T-helper 17 cell (primary cell): Measurements from ENCODE around the gene CCNJL. TPM values are rescaled to one million over a fixed set of nuclear protein-coding genes. Genes with fewer than 3 reads are reported as not detected.

Experiments used
- ATAC-seq: fragments of 150-1000 bp; cut with Tn5 transposase; 2 replicates; pipeline ENCODE4 v1.10.0; 2021; ENCODE audit warnings: mild to moderate bottlenecking, moderate library complexity
- DNase-seq, 3 donors: peaks; one replicate each; pipeline versions ENCODE4 v3.0.0 to v3.0.0-alpha.2; 2020 to 2021
- H3K9me3 ChIP-seq: one replicate; pipeline ENCODE4 v1.7.0; 2013; ENCODE audit warnings: low read length, mild to moderate bottlenecking; ENCODE audit not compliant: control insufficient read depth, poor library complexity, severe bottlenecking
- H3K27ac Mint-ChIP-seq: one replicate; pipeline ENCODE4 v1.8.0; 2022; ENCODE audit warnings: mild to moderate bottlenecking, moderate library complexity, mixed read lengths
- H3K27me3 Mint-ChIP-seq: one replicate; pipeline ENCODE4 v1.8.0; 2022; ENCODE audit warnings: mixed read lengths
- H3K36me3 Mint-ChIP-seq: one replicate; pipeline ENCODE4 v1.8.0; 2022; ENCODE audit warnings: low read depth, mixed read lengths
- H3K4me1 Mint-ChIP-seq: one replicate; pipeline ENCODE4 v1.8.0; 2022; ENCODE audit warnings: mild to moderate bottlenecking, mixed read lengths
- H3K4me3 Mint-ChIP-seq: one replicate; pipeline ENCODE4 v1.8.0; 2022; ENCODE audit warnings: mild to moderate bottlenecking, moderate library complexity, mixed read lengths
- total RNA-seq, 4 donors: library from RNA in 2 of 4; stranded (reverse) in 2 of 4; gene quantifications; one replicate each; pipeline ENCODE4 v1.2.3 and lab custom pipeline; 2022 to 2026

CCNJL gene
- total RNA-seq (1 to 10 TPM in 1 of 2 donors, not detected in 1; 1.5 TPM), total RNA-seq (lab: John Stamatoyannopoulos, UW) (0 reads per million in 2 donors)

GRCh38 chr5:160312134-160312959 is at the start of gene CCNJL:
Gene CCNJL, minus strand, starts transcription at chr5:160312564. Its CDS starts 641 bp downstream, at chr5:160311923.
- H3K9me3 ChIP-seq: no peaks in the 10 kb centered on the region
- H3K36me3 Mint-ChIP-seq: peaks cover 5% of the 10 kb centered on the region
- peaks cover 81% of the 10 kb centered on the region for H3K27me3 Mint-ChIP-seq
- ATAC-seq (no peak), DNase-seq (no peak)
- H3K27ac Mint-ChIP-seq: no peak within 1 kb of the TSS
- peaks cover 5% of the 10 kb centered on the region for H3K4me1 Mint-ChIP-seq
- H3K4me3 Mint-ChIP-seq: peak within 1 kb of the TSS; percentile 82

DNA sequence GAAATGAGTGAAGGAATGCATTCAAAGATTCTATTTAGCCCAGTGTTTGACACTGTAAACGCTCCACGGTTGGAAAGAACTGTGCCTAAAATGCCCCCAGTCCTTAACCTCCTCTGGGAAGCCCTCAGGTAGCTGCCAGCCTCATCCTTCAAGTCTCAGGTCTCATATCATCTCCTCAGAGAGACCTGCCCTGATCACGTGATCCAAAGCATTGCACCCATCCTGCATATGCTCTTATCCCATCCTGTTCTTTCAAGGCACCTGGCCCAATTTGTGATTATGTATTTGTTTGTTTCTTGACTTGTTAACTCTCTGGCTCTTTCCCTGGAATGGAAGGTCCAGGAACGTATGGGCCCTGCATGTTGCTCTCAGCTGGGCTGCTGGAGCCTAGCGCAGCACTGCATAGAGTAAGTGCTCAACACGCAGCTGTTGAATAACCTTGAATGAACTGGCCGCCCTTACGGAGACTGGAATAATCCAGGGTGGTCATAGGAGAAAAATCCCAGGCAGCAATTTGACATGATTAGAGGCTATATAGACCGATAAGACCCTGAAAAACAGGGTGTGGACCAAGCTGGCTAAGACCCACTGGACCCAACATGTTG is 49.4 kb upstream of the CCNJL start:
- peaks cover 51% of the 10 kb centered on the region for H3K27me3 Mint-ChIP-seq
- H3K4me3 Mint-ChIP-seq: no peak overlapping the region
- peaks cover 2% of the 10 kb centered on the region for H3K4me1 Mint-ChIP-seq
- no peaks in the 10 kb centered on the region for H3K36me3 Mint-ChIP-seq
- ATAC-seq (no peak), DNase-seq (no peak)
- H3K27ac Mint-ChIP-seq: no peak overlapping the region
- H3K9me3 ChIP-seq: no peaks in the 10 kb centered on the region

DNA sequence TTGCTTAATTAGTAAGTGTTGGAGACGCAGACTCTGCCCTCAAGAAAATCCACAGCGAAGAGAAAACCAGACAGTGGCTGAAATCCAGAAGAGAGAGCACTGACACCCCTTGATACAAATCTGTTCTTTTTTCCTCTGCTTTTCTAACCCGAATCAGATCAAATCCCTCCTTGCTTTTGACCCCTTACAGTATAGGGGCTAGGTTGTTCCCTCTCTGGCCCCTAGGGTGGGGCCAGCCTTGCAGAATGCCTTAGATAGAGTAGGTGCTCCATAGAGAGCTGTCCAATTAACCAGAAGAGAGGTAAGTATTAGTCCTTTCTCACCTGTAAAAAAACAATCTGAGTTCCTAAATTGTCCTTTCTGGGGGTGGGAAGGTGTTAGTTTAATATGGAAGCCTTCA is 47.9 kb upstream of the CCNJL start:
- H3K9me3 ChIP-seq: no peaks in the 10 kb centered on the region
- Mint-ChIP-seq H3K36me3 (no peaks in the 10 kb centered on the region), H3K4me3 (no peak overlapping the region), H3K27me3 (peaks cover 50% of the 10 kb centered on the region), H3K4me1 (peaks cover 2% of the 10 kb centered on the region), H3K27ac (no peak overlapping the region)
- no peak for DNase-seq
- no peak for ATAC-seq

DNA sequence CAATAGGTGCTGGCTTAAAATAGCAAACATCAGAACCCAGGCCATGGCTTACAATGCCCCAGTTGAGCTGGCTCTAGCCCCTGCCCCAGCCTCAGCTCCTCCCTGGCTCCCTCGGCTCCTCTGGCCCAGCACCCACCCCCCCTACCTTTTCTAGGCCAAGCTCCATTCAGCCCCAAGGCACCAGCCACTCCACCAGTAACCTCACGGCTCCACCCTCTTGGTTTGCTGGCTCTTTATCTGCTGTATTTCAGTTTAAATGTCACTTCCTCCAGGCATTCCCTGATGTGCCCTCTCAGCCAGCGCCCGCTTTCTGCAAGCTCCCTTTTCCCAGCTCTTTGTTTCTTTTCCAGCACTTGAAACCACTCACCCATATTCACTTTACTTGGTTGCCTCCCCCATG is 47.5 kb upstream of the CCNJL start:
- DNase-seq: no peak
- no peak for ATAC-seq
- no peaks in the 10 kb centered on the region for H3K9me3 ChIP-seq
- Mint-ChIP-seq H3K4me3 (no peak overlapping the region), H3K4me1 (peaks cover 2% of the 10 kb centered on the region), H3K36me3 (no peaks in the 10 kb centered on the region), H3K27ac (no peak overlapping the region), H3K27me3 (peaks cover 45% of the 10 kb centered on the region)

GRCh38 chr5:160359242-160359641 is 46.9 kb upstream of the CCNJL start:
- no peak overlapping the region for H3K4me3 Mint-ChIP-seq
- no peak overlapping the region for H3K27ac Mint-ChIP-seq
- no peaks in the 10 kb centered on the region for H3K9me3 ChIP-seq
- DNase-seq: no peak
- H3K36me3 Mint-ChIP-seq: no peaks in the 10 kb centered on the region
- H3K4me1 Mint-ChIP-seq: peaks cover 2% of the 10 kb centered on the region
- ATAC-seq: no peak
- H3K27me3 Mint-ChIP-seq: peaks cover 39% of the 10 kb centered on the region

- peaks cover 2% of the 10 kb centered on the region for H3K4me1 Mint-ChIP-seq
- no peak for ATAC-seq
- no peaks in the 10 kb centered on the region for H3K9me3 ChIP-seq
- H3K27ac Mint-ChIP-seq: no peak overlapping the region
- no peak for DNase-seq
- H3K4me3 Mint-ChIP-seq: no peak overlapping the region
- H3K36me3 Mint-ChIP-seq: no peaks in the 10 kb centered on the region
- peaks cover 32% of the 10 kb centered on the region for H3K27me3 Mint-ChIP-seq
Measured at GRCh38 chr5:160357861-160358411, 45.6 kb upstream of the CCNJL start.

DNA sequence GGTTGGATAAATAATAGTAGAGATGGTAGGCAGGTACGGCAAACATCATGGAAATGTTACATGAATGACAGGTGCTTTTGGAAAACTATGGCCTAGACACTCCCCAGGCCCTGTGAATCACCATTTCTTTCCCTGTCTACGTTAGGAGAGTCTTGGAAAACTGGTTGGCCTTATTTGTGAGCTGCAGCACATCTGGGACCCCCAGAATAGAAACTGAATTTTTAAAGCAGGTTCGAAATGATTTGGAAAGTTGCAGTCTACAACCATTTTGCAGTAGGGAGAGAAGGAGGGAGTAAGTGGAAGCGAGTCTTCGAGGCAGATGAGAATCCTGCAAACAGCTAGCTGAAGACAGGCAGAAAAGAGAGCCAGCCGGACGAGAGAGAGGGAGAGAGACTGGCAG is 45.0 kb upstream of the CCNJL start:
- Mint-ChIP-seq H3K27ac (no peak overlapping the region), H3K4me3 (no peak overlapping the region), H3K27me3 (peaks cover 32% of the 10 kb centered on the region), H3K36me3 (no peaks in the 10 kb centered on the region), H3K4me1 (peaks cover 2% of the 10 kb centered on the region)
- no peaks in the 10 kb centered on the region for H3K9me3 ChIP-seq
- ATAC-seq (no peak), DNase-seq (no peak)

- H3K27me3 Mint-ChIP-seq: peaks cover 28% of the 10 kb centered on the region
- peaks cover 2% of the 10 kb centered on the region for H3K4me1 Mint-ChIP-seq
- H3K9me3 ChIP-seq: no peaks in the 10 kb centered on the region
- DNase-seq (no peak), ATAC-seq (no peak)
- H3K27ac Mint-ChIP-seq: no peak overlapping the region
- no peaks in the 10 kb centered on the region for H3K36me3 Mint-ChIP-seq
- no peak overlapping the region for H3K4me3 Mint-ChIP-seq
Measured at GRCh38 chr5:160356550-160357347, 44.4 kb upstream of the CCNJL start.

DNA sequence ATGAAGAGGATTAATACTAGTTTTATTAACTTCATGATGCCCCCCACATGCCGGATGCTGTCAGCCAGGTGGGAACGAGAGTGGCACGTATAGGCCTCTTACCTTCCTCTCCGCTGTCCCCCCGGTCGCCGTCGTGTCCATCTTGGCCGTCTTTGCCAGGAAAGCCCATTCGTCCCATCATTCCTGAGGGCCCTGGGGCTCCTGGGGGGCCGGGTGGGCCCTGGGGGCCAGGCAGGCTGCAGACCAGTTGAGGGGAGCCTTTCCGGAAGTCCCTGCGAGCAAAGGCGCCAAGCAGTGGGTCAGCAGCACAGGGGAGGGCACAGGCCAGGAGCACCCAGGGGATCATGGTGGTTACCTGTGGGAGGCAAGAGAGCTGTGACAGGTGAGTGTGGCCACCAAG is 42.3 kb upstream of the CCNJL start:
- ATAC-seq: no peak
- Mint-ChIP-seq H3K4me3 (no peak overlapping the region), H3K36me3 (no peaks in the 10 kb centered on the region), H3K4me1 (no peaks in the 10 kb centered on the region), H3K27ac (no peak overlapping the region), H3K27me3 (peaks cover 12% of the 10 kb centered on the region)
- no peak for DNase-seq
- no peaks in the 10 kb centered on the region for H3K9me3 ChIP-seq

- H3K36me3 Mint-ChIP-seq: no peaks in the 10 kb centered on the region
- peaks cover under 1% of the 10 kb centered on the region for H3K4me1 Mint-ChIP-seq
- H3K4me3 Mint-ChIP-seq: no peak overlapping the region
- ATAC-seq: no peak
- no peak overlapping the region for H3K27ac Mint-ChIP-seq
- H3K9me3 ChIP-seq: no peaks in the 10 kb centered on the region
- DNase-seq: no peak
- peaks cover 12% of the 10 kb centered on the region for H3K27me3 Mint-ChIP-seq
Measured at GRCh38 chr5:160353379-160353778, 41.0 kb upstream of the CCNJL start.

DNA sequence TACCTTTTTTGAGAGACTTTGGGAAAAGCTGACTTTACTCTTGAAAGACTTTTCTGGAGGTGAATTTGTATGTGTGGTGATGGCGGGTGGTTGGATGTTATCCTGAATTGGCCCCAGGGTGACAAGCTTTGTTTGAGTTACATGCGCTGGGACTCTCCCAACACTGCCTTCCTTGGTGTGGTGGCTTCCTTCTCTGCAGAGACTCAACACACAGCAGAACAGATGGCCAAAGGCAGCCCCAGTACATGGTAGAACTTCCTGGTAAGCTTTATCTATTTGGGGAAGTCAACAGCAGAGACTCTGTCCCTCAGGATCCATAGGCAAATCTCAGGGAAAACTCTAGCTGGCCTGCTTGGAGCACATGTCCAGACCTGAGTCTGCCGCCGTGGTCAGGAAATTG is 39.9 kb upstream of the CCNJL start:
- Mint-ChIP-seq H3K36me3 (no peaks in the 10 kb centered on the region), H3K27me3 (peaks cover 10% of the 10 kb centered on the region), H3K4me1 (peaks cover 2% of the 10 kb centered on the region), H3K4me3 (no peak overlapping the region), H3K27ac (no peak overlapping the region)
- DNase-seq: no peak
- no peak for ATAC-seq
- no peaks in the 10 kb centered on the region for H3K9me3 ChIP-seq

DNA sequence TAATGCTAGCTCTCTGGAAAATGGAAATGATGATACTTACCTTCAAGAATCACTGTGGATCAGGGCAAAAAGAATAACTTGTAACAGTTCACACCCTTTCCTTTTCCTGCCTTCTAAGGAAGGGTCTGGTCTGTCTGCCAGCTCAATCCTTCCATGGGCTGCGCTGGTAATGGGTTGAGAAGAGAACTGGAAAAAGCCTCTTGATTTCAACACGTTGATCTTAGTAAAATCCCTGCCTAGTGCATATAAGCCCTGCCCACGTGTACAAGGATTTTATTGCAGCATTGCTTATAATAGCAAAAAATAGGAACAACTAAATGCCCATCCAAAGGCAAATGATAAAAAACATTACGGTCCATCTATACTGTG is 37.6 kb upstream of the CCNJL start:
- no peaks in the 10 kb centered on the region for H3K9me3 ChIP-seq
- DNase-seq: no peak
- H3K4me3 Mint-ChIP-seq: no peak overlapping the region
- H3K4me1 Mint-ChIP-seq: peaks cover 2% of the 10 kb centered on the region
- no peaks in the 10 kb centered on the region for H3K36me3 Mint-ChIP-seq
- H3K27ac Mint-ChIP-seq: no peak overlapping the region
- ATAC-seq: no peak
- peaks cover 5% of the 10 kb centered on the region for H3K27me3 Mint-ChIP-seq

- H3K36me3 Mint-ChIP-seq: no peaks in the 10 kb centered on the region
- ATAC-seq (no peak), DNase-seq (no peak)
- H3K4me1 Mint-ChIP-seq: peaks cover 2% of the 10 kb centered on the region
- H3K27ac Mint-ChIP-seq: no peak overlapping the region
- no peaks in the 10 kb centered on the region for H3K9me3 ChIP-seq
- H3K27me3 Mint-ChIP-seq: peaks cover 5% of the 10 kb centered on the region
- no peak overlapping the region for H3K4me3 Mint-ChIP-seq
Measured at GRCh38 chr5:160349249-160349934, 37.0 kb upstream of the CCNJL start.
